HFFc6 (cell line): ENCODE data around the gene CDH20. TPM values are rescaled to one million over a fixed set of nuclear protein-coding genes. Genes with fewer than 3 reads are reported as not detected.

Experiments used
- DNase-seq: peaks from one replicate; pipeline ENCODE4 v3.0.0-alpha.2; 2018
- H3K27ac Mint-ChIP-seq: 2 replicates; pipeline ENCODE4 v1.8.0; 2020; ENCODE audit warnings: mild to moderate bottlenecking, mixed read lengths
- H3K27me3 Mint-ChIP-seq: 2 replicates; pipeline ENCODE4 v1.8.0; 2021; ENCODE audit warnings: mild to moderate bottlenecking, moderate library complexity, mixed read lengths; ENCODE audit not compliant: insufficient read depth
- H3K36me3 Mint-ChIP-seq: 2 replicates; pipeline ENCODE4 v1.8.0; 2021; ENCODE audit warnings: low read depth, mixed read lengths
- H3K4me1 Mint-ChIP-seq: 2 replicates; pipeline ENCODE4 v1.8.0; 2020; ENCODE audit warnings: low read depth, mixed read lengths
- H3K4me3 Mint-ChIP-seq: 2 replicates; pipeline ENCODE4 v1.8.0; 2020; ENCODE audit warnings: mild to moderate bottlenecking, moderate library complexity, mixed read lengths
- H3K9me3 Mint-ChIP-seq: 2 replicates; pipeline ENCODE4 v1.8.0; 2020; ENCODE audit warnings: mild to moderate bottlenecking, mixed read lengths
- total RNA-seq, 6 experiments: library from RNA; stranded (reverse); fragmentation: NEBNext Ultra II Directional; extraction: Animal tissue kit (Norgen Biotek cat#: 25700); gene quantifications; 2 replicates in 1 of 6; 3 replicates in 5 of 6; pipeline ENCODE4 v1.2.3, GENCODE V29; 2021
- TF ChIP-seq, protein P1 (sequence below): fragments of 200-600 bp; sonication (generic); IDR thresholded peaks from 2 replicates; pipeline ENCODE4 v1.5.0; 2021; ENCODE audit warnings: antibody characterized with exemption, mild to moderate bottlenecking

CDH20 gene
- total RNA-seq, 6 experiments from 2014 or later: not detected

DNA sequence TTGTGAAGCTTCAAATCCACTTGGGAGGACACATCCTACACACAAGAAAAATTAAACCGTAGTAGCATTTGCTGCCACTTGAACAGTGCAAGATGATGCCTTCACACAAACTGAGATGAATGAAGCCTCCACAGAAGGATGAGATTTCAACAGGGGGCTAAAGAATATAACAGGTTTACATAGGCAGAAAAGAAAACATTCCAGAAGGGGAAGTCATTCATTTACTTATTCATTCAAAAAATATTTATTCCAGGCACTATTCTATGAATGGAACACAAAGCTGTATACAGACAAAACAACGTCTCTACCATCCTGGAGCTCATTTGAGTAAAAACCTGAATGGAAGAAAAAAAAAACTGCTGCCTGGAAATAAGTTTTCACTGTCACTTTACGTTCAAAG lies 170.5 kb downstream of the CDH20 start:
- peaks cover 15% of the 10 kb centered on the region for H3K4me1 Mint-ChIP-seq
- H3K36me3 Mint-ChIP-seq: no peaks in the 10 kb centered on the region
- H3K9me3 Mint-ChIP-seq: no peaks in the 10 kb centered on the region
- H3K27ac Mint-ChIP-seq: no peak overlapping the region
- TF ChIP-seq, protein P1, sequence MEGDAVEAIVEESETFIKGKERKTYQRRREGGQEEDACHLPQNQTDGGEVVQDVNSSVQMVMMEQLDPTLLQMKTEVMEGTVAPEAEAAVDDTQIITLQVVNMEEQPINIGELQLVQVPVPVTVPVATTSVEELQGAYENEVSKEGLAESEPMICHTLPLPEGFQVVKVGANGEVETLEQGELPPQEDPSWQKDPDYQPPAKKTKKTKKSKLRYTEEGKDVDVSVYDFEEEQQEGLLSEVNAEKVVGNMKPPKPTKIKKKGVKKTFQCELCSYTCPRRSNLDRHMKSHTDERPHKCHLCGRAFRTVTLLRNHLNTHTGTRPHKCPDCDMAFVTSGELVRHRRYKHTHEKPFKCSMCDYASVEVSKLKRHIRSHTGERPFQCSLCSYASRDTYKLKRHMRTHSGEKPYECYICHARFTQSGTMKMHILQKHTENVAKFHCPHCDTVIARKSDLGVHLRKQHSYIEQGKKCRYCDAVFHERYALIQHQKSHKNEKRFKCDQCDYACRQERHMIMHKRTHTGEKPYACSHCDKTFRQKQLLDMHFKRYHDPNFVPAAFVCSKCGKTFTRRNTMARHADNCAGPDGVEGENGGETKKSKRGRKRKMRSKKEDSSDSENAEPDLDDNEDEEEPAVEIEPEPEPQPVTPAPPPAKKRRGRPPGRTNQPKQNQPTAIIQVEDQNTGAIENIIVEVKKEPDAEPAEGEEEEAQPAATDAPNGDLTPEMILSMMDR: no peak
- no peaks in the 10 kb centered on the region; the same call in none of the 2 replicates for H3K27me3 Mint-ChIP-seq
- no peak overlapping the region for H3K4me3 Mint-ChIP-seq
- DNase-seq: no peak

DNA sequence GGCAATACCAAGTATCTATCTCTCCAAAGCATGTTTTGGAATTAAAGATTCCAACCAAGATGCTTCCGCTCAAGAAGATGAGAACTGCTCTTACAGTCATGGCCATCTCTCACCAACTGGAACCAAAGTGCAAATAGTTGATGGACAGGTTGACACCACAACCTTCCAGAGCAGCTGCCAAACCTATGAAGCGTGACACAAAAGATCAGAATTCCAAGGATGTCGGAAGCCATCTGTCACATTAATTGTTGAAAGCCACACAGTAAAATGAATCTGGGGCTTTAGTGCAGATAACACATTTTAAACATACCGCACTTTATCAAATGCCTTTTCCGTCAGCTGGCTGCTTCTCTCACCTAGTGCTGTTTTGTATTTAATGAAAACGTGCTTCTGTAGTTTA lies 195.7 kb downstream of the CDH20 start:
- Mint-ChIP-seq H3K36me3 (no peaks in the 10 kb centered on the region), H3K27ac (no peak overlapping the region), H3K9me3 (no peaks in the 10 kb centered on the region), H3K4me1 (no peaks in the 10 kb centered on the region), H3K4me3 (no peak overlapping the region), H3K27me3 (peaks cover 13% of the 10 kb centered on the region)
- DNase-seq: no peak
- TF ChIP-seq, protein P1: no peak

DNA sequence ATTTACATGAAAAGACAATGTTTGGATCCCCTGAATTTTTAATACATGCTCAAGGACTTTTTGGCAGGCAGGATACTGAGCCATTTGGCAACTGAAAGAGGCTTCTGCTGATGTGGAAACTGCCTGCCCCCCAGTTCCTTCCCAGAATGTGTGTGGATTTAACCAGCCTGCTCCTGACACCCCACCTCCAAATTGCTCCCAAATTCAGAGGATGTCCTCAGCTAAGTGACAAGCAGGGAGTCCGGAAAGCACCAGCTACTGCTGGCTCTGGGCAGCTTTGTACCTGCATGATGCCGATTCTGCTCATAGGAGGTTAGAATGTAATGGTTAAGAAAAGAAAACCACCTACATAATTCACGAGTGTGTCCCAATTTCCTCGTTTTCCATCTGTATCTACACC lies 197.5 kb downstream of the CDH20 start:
- DNase-seq: no peak
- no peak overlapping the region for H3K4me3 Mint-ChIP-seq
- no peak overlapping the region for H3K27ac Mint-ChIP-seq
- H3K27me3 Mint-ChIP-seq: peaks cover 16% of the 10 kb centered on the region
- TF ChIP-seq, protein P1: no peak
- no peaks in the 10 kb centered on the region for H3K36me3 Mint-ChIP-seq
- no peaks in the 10 kb centered on the region for H3K9me3 Mint-ChIP-seq
- H3K4me1 Mint-ChIP-seq: no peaks in the 10 kb centered on the region

DNA sequence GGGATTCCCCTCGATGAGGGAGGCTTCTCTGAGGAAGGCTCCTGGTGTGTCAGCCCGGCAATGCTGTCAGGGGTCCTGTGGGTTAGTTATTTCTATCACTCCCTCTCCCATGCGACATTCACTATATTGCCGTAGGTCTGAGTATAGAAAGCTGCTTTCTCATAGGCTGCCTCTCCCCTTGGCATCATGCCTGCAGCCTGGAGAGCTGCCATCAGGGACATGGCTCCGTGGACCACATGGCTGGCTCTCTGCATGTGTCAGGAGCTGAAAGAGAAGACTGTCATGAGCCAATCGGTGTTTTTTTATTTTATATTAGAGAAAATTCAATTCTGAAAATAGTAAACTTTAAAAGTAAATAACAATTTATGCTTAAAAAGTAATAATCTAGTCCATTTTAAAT lies 198.0 kb downstream of the CDH20 start:
- no peak overlapping the region for H3K27ac Mint-ChIP-seq
- H3K4me3 Mint-ChIP-seq: no peak overlapping the region
- no peaks in the 10 kb centered on the region for H3K4me1 Mint-ChIP-seq
- no peaks in the 10 kb centered on the region for H3K36me3 Mint-ChIP-seq
- H3K9me3 Mint-ChIP-seq: no peaks in the 10 kb centered on the region
- peaks cover 16% of the 10 kb centered on the region for H3K27me3 Mint-ChIP-seq
- TF ChIP-seq, protein P1: no peak
- no peak for DNase-seq

- DNase-seq: no peak
- Mint-ChIP-seq H3K36me3 (no peaks in the 10 kb centered on the region), H3K27me3 (peaks cover 13% of the 10 kb centered on the region), H3K9me3 (no peaks in the 10 kb centered on the region), H3K4me3 (no peak overlapping the region), H3K4me1 (no peaks in the 10 kb centered on the region), H3K27ac (no peak overlapping the region)
- TF ChIP-seq, protein P1: no peak
These were observed 198.7 kb downstream of the CDH20 start for GRCh38 chr18:61531891-61532290.

DNA sequence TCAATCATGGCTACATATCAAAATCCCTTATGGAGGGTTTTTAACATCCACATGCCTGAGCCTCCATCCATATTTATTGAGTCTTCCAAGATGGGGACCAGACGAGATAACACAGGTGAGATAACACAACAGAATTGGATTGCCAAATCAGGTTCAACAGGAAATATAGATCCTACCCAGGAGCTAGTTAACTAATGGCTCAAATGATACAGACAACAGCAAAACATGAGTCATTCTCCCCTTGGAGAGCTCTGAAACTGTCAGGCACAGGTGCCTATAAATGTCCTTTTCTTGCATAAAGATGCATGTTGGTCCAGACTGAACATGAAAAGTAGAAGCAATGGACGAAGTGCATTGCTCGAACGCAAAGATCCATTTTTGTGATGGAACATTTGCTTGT lies 202.2 kb downstream of the CDH20 start:
- Mint-ChIP-seq H3K27me3 (peaks cover 7% of the 10 kb centered on the region; the same call in 1 of the 2 replicates), H3K4me3 (no peak overlapping the region), H3K36me3 (no peaks in the 10 kb centered on the region), H3K9me3 (no peaks in the 10 kb centered on the region), H3K27ac (no peak overlapping the region), H3K4me1 (no peaks in the 10 kb centered on the region)
- no peak for DNase-seq
- TF ChIP-seq, protein P1: no peak
